HepG2 (cell line): Measurements from ENCODE around the gene ZNF541. TPM values are rescaled to one million over a fixed set of nuclear protein-coding genes. Genes with fewer than 3 reads are reported as not detected.

Experiments used
- ATAC-seq: fragments of 200-7000 bp; cut with Tn5 transposase; 3 replicates; pipeline ENCODE4 v1.9.1; 2020; ENCODE audit warnings: mild to moderate bottlenecking, moderate library complexity
- BruUV-seq: library from RNA; stranded (reverse); fragments of 400-500 nt; replicated peaks from 2 replicates; lab custom pipeline; 2021; lab: Mats Ljungman, UMichigan
- CTCF ChIA-PET: fragments of 300-600 bp; formaldehyde crosslinking; extraction: SDS; loops from one replicate; lab custom pipeline; 2021; ENCODE audit warnings: low total read pairs, inconsistent platforms, low intra/inter-chr PET ratio; lab: Yijun Ruan, JAX
- POLR2A ChIA-PET: fragments of 350-600 bp; sonication (Branson Sonifier 250); formaldehyde crosslinking; loops from one replicate; lab custom pipeline; 2020; ENCODE audit warnings: antibody characterized with exemption, inconsistent platforms; lab: Yijun Ruan, JAX
- DNase-seq: peaks from one replicate; pipeline ENCODE4 v3.0.0-alpha.2; 2015; ENCODE audit warnings: low spot score
- FAIRE-seq: peaks from 3 replicates; lab custom pipeline; 2011; peaks lifted over from hg19 to GRCh38; lab: Jason Lieb, UNC
- H2AFZ ChIP-seq: one replicate; pipeline ENCODE4 v1.6.1; 2011; ENCODE audit warnings: low read length, inconsistent platforms
- H3K27ac ChIP-seq: fragments of 300-600 bp; 3 replicates; pipeline ENCODE4 v1.8.0; 2011; ENCODE audit warnings: mixed run types, mild to moderate bottlenecking, mixed read lengths, low read length, inconsistent platforms; ENCODE audit not compliant: insufficient read depth; ENCODE audit errors: extremely low read length
- H3K27me3 ChIP-seq, 2 experiments: fragments of 200-600 bp in 1 of 2; 2 replicates in 1 of 2; 3 replicates in 1 of 2; pipeline versions ENCODE4 v1.6.0 to v1.8.0; 2011; ENCODE audit warnings: low read length in 2 of 2, mild to moderate bottlenecking in 2 of 2, moderate library complexity in 2 of 2, inconsistent platforms in 1 of 2; ENCODE audit not compliant: insufficient read depth in 2 of 2, control insufficient read depth in 1 of 2
- H3K36me3 ChIP-seq, 2 experiments: fragments of 200-600 bp in 1 of 2; replicated peaks in 1 of 2; 2 replicates in 1 of 2; 3 replicates in 1 of 2; pipeline versions ENCODE4 v1.5.1 to v1.8.0; 2011; ENCODE audit warnings: low read length in 2 of 2, inconsistent platforms in 1 of 2; ENCODE audit not compliant: insufficient read depth in 2 of 2, control insufficient read depth in 1 of 2
- H3K4me1 ChIP-seq: 2 replicates; pipeline ENCODE4 v1.5.1; 2012; ENCODE audit warnings: low read length, inconsistent platforms; ENCODE audit not compliant: insufficient read depth
- H3K4me2 ChIP-seq: 2 replicates; pipeline ENCODE4 v1.6.0; 2011; ENCODE audit warnings: low read depth, low read length, inconsistent platforms
- H3K4me3 ChIP-seq, 3 experiments: fragments of 200-600 bp in 1 of 3; sonication (generic), shearing (Covaris generic) in 1 of 3; replicated peaks in 1 of 3; 2 replicates each; pipeline ENCODE4 v1.5.1; 2011 to 2016; ENCODE audit warnings: low read length in 3 of 3, inconsistent platforms in 2 of 3, low read depth in 2 of 3, mild to moderate bottlenecking in 2 of 3, control low read depth in 1 of 3, mixed read lengths in 1 of 3; ENCODE audit not compliant: insufficient read depth in 1 of 3
- H3K79me2 ChIP-seq: one replicate; pipeline ENCODE4 v1.6.1; 2011; ENCODE audit warnings: low read length, inconsistent platforms; ENCODE audit not compliant: insufficient read depth
- H3K9ac ChIP-seq: 2 replicates; pipeline ENCODE4 v1.6.0; 2011; ENCODE audit warnings: mild to moderate bottlenecking, low read depth, low read length, inconsistent platforms; ENCODE audit not compliant: insufficient read depth
- H3K9me3 ChIP-seq: 2 replicates; pipeline ENCODE4 v1.5.1; 2012; ENCODE audit warnings: mild to moderate bottlenecking, low read length
- H4K20me1 ChIP-seq: 2 replicates; pipeline ENCODE4 v1.6.0; 2011; ENCODE audit warnings: inconsistent platforms, mild to moderate bottlenecking, low read length, moderate library complexity; ENCODE audit not compliant: insufficient read depth
- CREM ChIP-seq, 2 experiments: sonication (generic) in 1 of 2; formaldehyde crosslinking in 1 of 2; IDR thresholded peaks; 2 replicates each; pipeline versions ENCODE4 v1.4.0 to v1.6.1; 2016 to 2020; ENCODE audit warnings: antibody characterized with exemption in 1 of 2, mild to moderate bottlenecking in 1 of 2, missing genetic modification reagents in 1 of 2
- FIP1L1 ChIP-seq: fragments of 200-400 bp; formaldehyde crosslinking; IDR thresholded peaks from 2 replicates; pipeline ENCODE4 v1.6.1; 2018; ENCODE audit warnings: low read depth, mild to moderate bottlenecking, low read length, moderate library complexity, borderline replicate concordance; ENCODE audit not compliant: insufficient read depth
- HHEX ChIP-seq: IDR thresholded peaks from 2 replicates; pipeline ENCODE4 v1.6.1; 2016; ENCODE audit warnings: control low read depth
- MAFK ChIP-seq, 2 experiments: IDR thresholded peaks in 1 of 2; conservative IDR thresholded peaks in 1 of 2; 2 replicates each; pipeline ENCODE4 v1.6.1; 2011; ENCODE audit warnings: improper control_type of control experiment in 2 of 2, low read length in 2 of 2
- MBNL3 ChIP-seq: fragments of 250-450 bp; sonication (Bioruptor Pico); conservative IDR thresholded peaks from 2 replicates; pipeline ENCODE4 v1.8.0; 2022; ENCODE audit warnings: mild to moderate bottlenecking, inconsistent platforms
- TEF ChIP-seq: sonication (generic); formaldehyde crosslinking; IDR thresholded peaks from 2 replicates; pipeline ENCODE4 v1.5.0; 2020; ENCODE audit warnings: missing genetic modification reagents
- ZNF572 ChIP-seq: sonication (generic); formaldehyde crosslinking; IDR thresholded peaks from 2 replicates; pipeline ENCODE4 v1.5.1; 2020; ENCODE audit warnings: mild to moderate bottlenecking, missing genetic modification reagents
- ZSCAN25 ChIP-seq: sonication (generic); formaldehyde crosslinking; IDR thresholded peaks from 2 replicates; pipeline ENCODE4 v1.8.0; 2022; ENCODE audit warnings: mild to moderate bottlenecking, missing genetic modification reagents
- WGBS: methylation state at CpG from one replicate; pipeline ENCODE4 v1.1.6; 2017; ENCODE audit warnings: low lambda C conversion rate; 5-methylcytosine and 5-hydroxymethylcytosine counted together
- in situ Hi-C: cut with HindIII; loops from 2 replicates; pipeline ENCODE4 v1.10.0; 2017; ENCODE audit warnings: low pct_unique_long_range_greater_than_20kb; ENCODE audit not compliant: extremely low pct_ligation_motif_present
- intact Hi-C: fragments of 100-400 bp; cut with micrococcal nuclease; formaldehyde crosslinking; loops from one replicate; pipeline ENCODE4 v1.10.0; 2022; ENCODE audit not compliant: unreplicated experiment
- polyA plus RNA-seq, 8 experiments: library from polyadenylated mRNA; depleted of rRNA in 3 of 8; stranded (reverse) in 7 of 8; unstranded in 1 of 8; fragments of >200 nt; fragmentation: Illumina TruSeq in 4 of 8; extraction: Trizol in 4 of 8; gene quantifications; 2 replicates each; pipeline versions ENCODE4 v1.2.1 to v1.2.3, GENCODE V29; 2011 to 2016; ENCODE audit warnings: low read depth in 4 of 8, missing spikeins in 1 of 8, mixed read lengths in 1 of 8; ENCODE audit not compliant: insufficient read depth in 1 of 8
- total RNA-seq, 5 experiments: library from RNA; depleted of rRNA; stranded (reverse); fragments of >200 nt; fragmentation: Illumina TruSeq; extraction: Trizol; gene quantifications; 2 replicates each; pipeline ENCODE4 v1.2.3, GENCODE V29; 2016; ENCODE audit warnings: low read depth in 1 of 5
- TF ChIP-seq, protein P1 (sequence below): sonication (generic); formaldehyde crosslinking; IDR thresholded peaks from 2 replicates; pipeline ENCODE4 v1.5.1; 2020; ENCODE audit warnings: mild to moderate bottlenecking, moderate library complexity, missing genetic modification reagents

The ZNF541 gene
- total and polyA plus RNA-seq, 2 of the 13 experiments (the other 11 are each of a cell fraction or from before 2014, with no cell fraction given): 0.03 to 0.04 TPM

DNA sequence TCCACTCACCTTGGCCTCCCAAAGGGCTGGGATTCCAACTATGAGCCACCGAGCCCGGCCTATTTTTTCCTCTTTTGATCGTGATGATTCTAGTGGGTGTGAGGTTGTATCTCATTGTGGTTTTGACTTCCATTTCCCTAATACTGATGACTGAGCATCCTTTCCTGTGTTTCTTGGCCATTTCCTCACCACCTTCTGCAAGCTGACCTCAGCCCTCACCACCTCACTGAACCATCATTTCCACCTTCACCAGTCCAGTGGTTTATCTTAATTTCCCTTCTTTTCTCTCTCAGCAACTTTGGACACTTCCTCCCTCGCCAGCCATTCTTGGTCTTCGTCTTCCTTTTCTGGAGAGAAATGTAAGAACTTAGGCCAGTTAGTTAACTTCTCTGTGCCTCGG is 23.0 kb upstream of the ZNF541 start:
- WGBS: 57% methylated on average over 6 of the region's 6 CpGs
- Histone ChIP-seq H4K20me1 (no peaks in the 10 kb centered on the region), H2AFZ (no peak overlapping the region), H3K79me2 (no peaks in the 10 kb centered on the region), H3K27ac (no peak overlapping the region), H3K9me3 (no peaks in the 10 kb centered on the region), H3K36me3 (no peaks in the 10 kb centered on the region), H3K27me3 (0 out of 5 replicates have a peak, but pooled peaks cover 0 to 15% of the 10 kb centered on the region in 2 experiments), H3K4me3 (no peak overlapping the region), H3K4me1 (peaks cover 21% of the 10 kb centered on the region), H3K9ac (no peak overlapping the region), H3K4me2 (no peak overlapping the region)
- BruUV-seq: no TSS peak
- in situ Hi-C loops (no loop called here), intact Hi-C loops (no loop called here)
- ATAC-seq (no peak), FAIRE-seq (no peak), DNase-seq (no peak)
- TF ChIP-seq ZSCAN25 (CRISPR knock-in tag): no peak
- TF ChIP-seq MAFK (conservative IDR thresholded peaks at IDR 0.05 in 1 of 2, IDR thresholded peaks at IDR 0.05 in 1 of 2; ENCODE audit: low read length in 2 of 2): 0 out of 4 replicates have a peak, but pooled peaks of 1 of the 2 experiments have one; percentile 1
- no peak for TF ChIP-seq MBNL3 (CRISPR knock-in tag)
- no peak for TF ChIP-seq ZNF572 (CRISPR knock-in tag)
- TF ChIP-seq, protein P1, sequence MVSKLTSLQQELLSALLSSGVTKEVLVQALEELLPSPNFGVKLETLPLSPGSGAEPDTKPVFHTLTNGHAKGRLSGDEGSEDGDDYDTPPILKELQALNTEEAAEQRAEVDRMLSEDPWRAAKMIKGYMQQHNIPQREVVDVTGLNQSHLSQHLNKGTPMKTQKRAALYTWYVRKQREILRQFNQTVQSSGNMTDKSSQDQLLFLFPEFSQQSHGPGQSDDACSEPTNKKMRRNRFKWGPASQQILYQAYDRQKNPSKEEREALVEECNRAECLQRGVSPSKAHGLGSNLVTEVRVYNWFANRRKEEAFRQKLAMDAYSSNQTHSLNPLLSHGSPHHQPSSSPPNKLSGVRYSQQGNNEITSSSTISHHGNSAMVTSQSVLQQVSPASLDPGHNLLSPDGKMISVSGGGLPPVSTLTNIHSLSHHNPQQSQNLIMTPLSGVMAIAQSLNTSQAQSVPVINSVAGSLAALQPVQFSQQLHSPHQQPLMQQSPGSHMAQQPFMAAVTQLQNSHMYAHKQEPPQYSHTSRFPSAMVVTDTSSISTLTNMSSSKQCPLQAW (CRISPR knock-in tag): no peak
- TF ChIP-seq CREM (IDR thresholded peaks at IDR 0.05): no peak
- TF ChIP-seq CREM (CRISPR knock-in tag; IDR thresholded peaks at IDR 0.05): no peak
- no peak for TF ChIP-seq FIP1L1
- no peak for TF ChIP-seq TEF (CRISPR knock-in tag)
- no peak for TF ChIP-seq HHEX (CRISPR knock-in tag)
- CTCF ChIA-PET: no interaction called here
- POLR2A ChIA-PET: no interaction called here
